C4-2B (cell line): ENCODE measurements around the gene DSCAM.

ENCODE experiments used
- ZFX ChIP-seq: fragments of 450-650 bp; IDR thresholded peaks from 2 replicates; pipeline ENCODE4 v1.6.1; 2017
- TF ChIP-seq, protein P1 (sequence below): fragments of 450-650 bp; conservative IDR thresholded peaks from 2 replicates; pipeline ENCODE4 v1.5.1; 2017; ENCODE audit warnings: mild to moderate bottlenecking

DNA sequence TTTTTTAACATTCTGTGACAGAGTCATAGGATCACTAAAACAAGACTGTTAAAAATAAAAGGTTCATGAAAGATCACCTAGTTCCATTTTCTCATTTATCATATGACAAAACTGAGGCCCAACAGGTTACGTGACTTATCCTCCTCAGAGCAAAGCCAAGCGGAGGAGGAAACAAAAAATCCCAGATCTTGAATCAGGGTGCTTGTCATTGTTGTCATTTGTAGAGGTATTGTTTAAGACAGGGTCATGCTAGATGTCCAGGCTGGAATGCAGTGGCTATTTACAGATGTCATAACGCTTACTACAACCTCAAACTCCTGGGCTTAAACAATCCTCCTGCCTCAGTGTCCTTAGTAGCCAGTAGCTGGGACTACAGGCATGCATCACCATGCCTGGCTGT lies 293.2 kb downstream of the DSCAM start:
- TF ChIP-seq, protein P1, sequence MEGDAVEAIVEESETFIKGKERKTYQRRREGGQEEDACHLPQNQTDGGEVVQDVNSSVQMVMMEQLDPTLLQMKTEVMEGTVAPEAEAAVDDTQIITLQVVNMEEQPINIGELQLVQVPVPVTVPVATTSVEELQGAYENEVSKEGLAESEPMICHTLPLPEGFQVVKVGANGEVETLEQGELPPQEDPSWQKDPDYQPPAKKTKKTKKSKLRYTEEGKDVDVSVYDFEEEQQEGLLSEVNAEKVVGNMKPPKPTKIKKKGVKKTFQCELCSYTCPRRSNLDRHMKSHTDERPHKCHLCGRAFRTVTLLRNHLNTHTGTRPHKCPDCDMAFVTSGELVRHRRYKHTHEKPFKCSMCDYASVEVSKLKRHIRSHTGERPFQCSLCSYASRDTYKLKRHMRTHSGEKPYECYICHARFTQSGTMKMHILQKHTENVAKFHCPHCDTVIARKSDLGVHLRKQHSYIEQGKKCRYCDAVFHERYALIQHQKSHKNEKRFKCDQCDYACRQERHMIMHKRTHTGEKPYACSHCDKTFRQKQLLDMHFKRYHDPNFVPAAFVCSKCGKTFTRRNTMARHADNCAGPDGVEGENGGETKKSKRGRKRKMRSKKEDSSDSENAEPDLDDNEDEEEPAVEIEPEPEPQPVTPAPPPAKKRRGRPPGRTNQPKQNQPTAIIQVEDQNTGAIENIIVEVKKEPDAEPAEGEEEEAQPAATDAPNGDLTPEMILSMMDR, result no peak
- TF ChIP-seq ZFX, result no peak
